NB4 (cell line): ENCODE results near the gene ADAMTS12.

Experiments used
- DNase-seq: peaks from one replicate; pipeline ENCODE4 v3.0.0; 2010; ENCODE audit warnings: low read depth
- H3K4me3 ChIP-seq: one replicate; pipeline ENCODE4 v1.5.1; 2011; ENCODE audit warnings: mild to moderate bottlenecking, low read depth, low read length, moderate library complexity
- CTCF ChIP-seq: IDR thresholded peaks from one replicate; pipeline ENCODE4 v1.5.1; 2012; ENCODE audit warnings: low read depth, low read length
- MYC ChIP-seq: IDR thresholded peaks from 2 replicates; pipeline ENCODE4 v1.6.1; 2011; ENCODE audit warnings: low read depth, low read length
- POLR2A ChIP-seq: IDR thresholded peaks from 2 replicates; pipeline ENCODE4 v1.6.1; 2011; ENCODE audit warnings: mild to moderate bottlenecking; ENCODE audit not compliant: insufficient read length; ENCODE audit errors: extremely low read depth
- TF ChIP-seq, protein P1 (sequence below): IDR thresholded peaks from 2 replicates; pipeline ENCODE4 v1.6.1; 2011; ENCODE audit warnings: low read depth, low read length

The ADAMTS12 gene

DNA sequence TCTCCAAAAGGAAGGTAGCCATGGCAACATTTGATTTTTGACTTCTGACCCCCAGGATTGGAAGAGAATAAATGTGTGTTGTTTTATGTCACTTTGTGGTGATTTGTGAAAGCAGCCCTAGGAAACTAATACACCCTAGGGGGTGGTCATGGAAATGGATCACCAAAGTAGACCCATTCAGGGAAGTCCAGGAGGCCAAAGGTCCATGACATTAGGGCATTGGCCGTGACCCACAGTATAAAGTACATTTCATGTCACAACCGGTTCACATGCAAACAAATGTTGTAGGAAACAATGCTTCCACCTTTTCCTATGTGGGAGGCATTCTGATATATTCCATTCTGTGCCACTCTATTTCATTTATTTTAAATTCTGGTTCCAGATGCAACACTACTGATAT lies 128.4 kb downstream of the ADAMTS12 start:
- DNase-seq: no peak
- no peak overlapping the region for H3K4me3 ChIP-seq
- TF ChIP-seq CTCF (no peak), POLR2A (no peak), MYC (no peak)
- TF ChIP-seq, protein P1, sequence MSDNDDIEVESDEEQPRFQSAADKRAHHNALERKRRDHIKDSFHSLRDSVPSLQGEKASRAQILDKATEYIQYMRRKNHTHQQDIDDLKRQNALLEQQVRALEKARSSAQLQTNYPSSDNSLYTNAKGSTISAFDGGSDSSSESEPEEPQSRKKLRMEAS: no peak

- TF ChIP-seq MYC (no peak), POLR2A (no peak), CTCF (no peak)
- TF ChIP-seq, protein P1: no peak
- no peak overlapping the region for H3K4me3 ChIP-seq
- DNase-seq: no peak
Observed at GRCh38 chr5:33762859-33763258, 128.9 kb downstream of the ADAMTS12 start.

GRCh38 chr5:33761139-33761538 lies 130.7 kb downstream of the ADAMTS12 start:
- no peak for TF ChIP-seq POLR2A
- DNase-seq: no peak
- no peak overlapping the region for H3K4me3 ChIP-seq

GRCh38 chr5:33758737-33759136 lies 133.1 kb downstream of the ADAMTS12 start:
- H3K4me3 ChIP-seq: no peak overlapping the region
- no peak for TF ChIP-seq POLR2A
- TF ChIP-seq, protein P1: no peak
- TF ChIP-seq CTCF: no peak
- no peak for TF ChIP-seq MYC
- no peak for DNase-seq

DNA sequence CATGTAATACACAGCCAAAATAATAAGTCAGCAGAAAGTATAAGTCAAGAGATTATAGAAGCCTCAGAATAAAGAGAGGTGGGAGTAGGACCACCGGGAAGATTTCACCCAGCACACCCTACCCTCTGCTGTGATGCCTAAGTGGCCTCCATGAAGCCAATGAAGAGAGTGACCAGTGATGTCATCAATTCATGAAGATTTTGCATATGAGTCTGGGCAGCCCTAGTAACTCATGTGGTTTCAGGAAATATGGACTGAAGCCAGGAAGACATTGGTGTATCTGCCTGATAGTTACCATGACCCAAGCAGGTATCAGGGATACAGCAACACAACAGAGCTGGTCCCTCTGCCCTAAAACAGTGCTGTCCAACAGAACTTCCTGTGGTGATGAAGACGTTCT lies 135.3 kb downstream of the ADAMTS12 start:
- TF ChIP-seq MYC (no peak), POLR2A (no peak), CTCF (no peak)
- TF ChIP-seq, protein P1: no peak
- no peak for DNase-seq
- H3K4me3 ChIP-seq: no peak overlapping the region

- H3K4me3 ChIP-seq: no peak overlapping the region
- no peak for TF ChIP-seq MYC
- no peak for TF ChIP-seq CTCF
- TF ChIP-seq POLR2A: no peak
- TF ChIP-seq, protein P1: no peak
- no peak for DNase-seq
Observed at GRCh38 chr5:33755231-33755630, 136.6 kb downstream of the ADAMTS12 start.
